GM23248 (cell line): Measurements from ENCODE around the gene RCSD1.

ENCODE experiments used
- EZH2 ChIP-seq: fragments of 200-600 bp; sonication (generic); IDR thresholded peaks from 2 replicates; pipeline ENCODE4 v1.6.1; 2018; ENCODE audit warnings: antibody characterized with exemption, mild to moderate bottlenecking; ENCODE audit not compliant: insufficient read depth, poor library complexity, severe bottlenecking
- EZH2phosphoT487 ChIP-seq: fragments of 200-600 bp; sonication (generic); IDR thresholded peaks from 2 replicates; pipeline ENCODE4 v1.6.1; 2018; ENCODE audit warnings: antibody characterized with exemption, moderate library complexity, mild to moderate bottlenecking, low read depth; ENCODE audit not compliant: insufficient read depth

GRCh38 chr1:167635941-167636340 lies 5.9 kb downstream of the RCSD1 start:
- TF ChIP-seq EZH2 (no peak), EZH2phosphoT487 (no peak)
